GM11168 (cell line): ENCODE measurements around the gene FMNL2.

Experiments
- in situ Hi-C: fragments of 300-500 bp; cut with MboI; formaldehyde crosslinking; loops from one replicate; pipeline ENCODE4 v1.12.0; 2022; ENCODE audit warnings: low sequenced_read_pairs; ENCODE audit not compliant: unreplicated experiment

FMNL2 gene

GRCh38 chr2:152623076-152623740 lies 288.2 kb downstream of the FMNL2 start:
- in situ Hi-C loops: loop anchor here (5.0 kb wide), 1 partner anchor 431 kb away; no protein-coding TSS in a partner anchor

- in situ Hi-C loops: loop anchor here (5.0 kb wide), 1 partner anchor 431 kb away; no protein-coding TSS in a partner anchor
Observed at GRCh38 chr2:152623775-152624174, 288.8 kb downstream of the FMNL2 start.

- in situ Hi-C loops: loop anchor here (5.0 kb wide), 1 partner anchor 433 kb away; no protein-coding TSS in a partner anchor
Observed at GRCh38 chr2:152624805-152625204, 289.8 kb downstream of the FMNL2 start.

- in situ Hi-C loops: no loop called here
Observed at GRCh38 chr2:152626911-152627339, 292.0 kb downstream of the FMNL2 start.

- in situ Hi-C loops: no loop called here
Observed at GRCh38 chr2:152627351-152627957, 292.5 kb downstream of the FMNL2 start.

GRCh38 chr2:152629202-152629601 lies 294.2 kb downstream of the FMNL2 start:
- in situ Hi-C loops: no loop called here

- in situ Hi-C loops: no loop called here
Observed at GRCh38 chr2:152630466-152630865, 295.5 kb downstream of the FMNL2 start.

- in situ Hi-C loops: no loop called here
Observed at GRCh38 chr2:152632736-152633135, 297.8 kb downstream of the FMNL2 start.

GRCh38 chr2:152635635-152636298 lies 300.8 kb downstream of the FMNL2 start:
- in situ Hi-C loops: no loop called here

GRCh38 chr2:152637251-152637650 lies 302.3 kb downstream of the FMNL2 start:
- in situ Hi-C loops: no loop called here

- in situ Hi-C loops: no loop called here
Observed at GRCh38 chr2:152638056-152638455, 303.1 kb downstream of the FMNL2 start.

GRCh38 chr2:152638590-152638989 lies 303.6 kb downstream of the FMNL2 start:
- in situ Hi-C loops: no loop called here

- in situ Hi-C loops: loop anchor here (10.0 kb wide), 1 partner anchor 610 kb away; no protein-coding TSS in a partner anchor
Observed at GRCh38 chr2:152644189-152644873, 309.4 kb downstream of the FMNL2 start.

GRCh38 chr2:152646264-152646663 lies 311.3 kb downstream of the FMNL2 start:
- in situ Hi-C loops: loop anchor here (10.0 kb wide), 1 partner anchor 611 kb away; no protein-coding TSS in a partner anchor

GRCh38 chr2:152646775-152647174 lies 311.8 kb downstream of the FMNL2 start:
- in situ Hi-C loops: loop anchor here (10.0 kb wide), 1 partner anchor 612 kb away; no protein-coding TSS in a partner anchor

- in situ Hi-C loops: loop anchor here (10.0 kb wide), 1 partner anchor 613 kb away; no protein-coding TSS in a partner anchor
Observed at GRCh38 chr2:152647552-152647951, 312.6 kb downstream of the FMNL2 start.

- in situ Hi-C loops: loop anchor here (10.0 kb wide), 1 partner anchor 614 kb away; no protein-coding TSS in a partner anchor
Observed at GRCh38 chr2:152648336-152648735, 313.4 kb downstream of the FMNL2 start.

- in situ Hi-C loops: loop anchor here (10.0 kb wide), 1 partner anchor 615 kb away; no protein-coding TSS in a partner anchor
Observed at GRCh38 chr2:152649997-152650396, 315.0 kb downstream of the FMNL2 start.

GRCh38 chr2:152650768-152651371 lies 315.9 kb downstream of the FMNL2 start:
- in situ Hi-C loops: no loop called here

- in situ Hi-C loops: no loop called here
Observed at GRCh38 chr2:152651834-152652233, 316.9 kb downstream of the FMNL2 start.
